K562 (cell line): Measurements from ENCODE around the gene SUSD3. TPM values are rescaled to one million over a fixed set of nuclear protein-coding genes. Genes with fewer than 3 reads are reported as not detected.
A peak's percentile ranks its signal among the peaks of the same experiment; 100 is the strongest.

ENCODE experiments used
- BMI1 ChIP-seq: fragments of 150-350 bp; IDR thresholded peaks from 2 replicates; pipeline ENCODE4 v1.6.1; 2014; ENCODE audit warnings: low read length
- CHAMP1 ChIP-seq: fragments of 450-650 bp; IDR thresholded peaks from 2 replicates; pipeline ENCODE4 v1.6.1; 2016; ENCODE audit warnings: mild to moderate bottlenecking
- ETS2 ChIP-seq: IDR thresholded peaks from 2 replicates; pipeline ENCODE4 v1.6.1; 2016; ENCODE audit warnings: borderline replicate concordance, missing genetic modification characterization, mild to moderate bottlenecking, moderate library complexity, missing compliant biosample characterization; ENCODE audit not compliant: poor library complexity, severe bottlenecking
- GTF2A2 ChIP-seq: IDR thresholded peaks from 2 replicates; pipeline ENCODE4 v1.6.1; 2016; ENCODE audit warnings: mild to moderate bottlenecking, missing genetic modification characterization, missing compliant biosample characterization
- HEY1 ChIP-seq: fragments of 250-450 bp; sonication (Bioruptor Pico); IDR thresholded peaks from 2 replicates; pipeline ENCODE4 v1.5.0; 2020; ENCODE audit warnings: mild to moderate bottlenecking, moderate library complexity, borderline replicate concordance
- HLTF ChIP-seq: fragments of 450-650 bp; IDR thresholded peaks from 2 replicates; pipeline ENCODE4 v1.6.1; 2016
- NFE2 ChIP-seq: IDR thresholded peaks from 2 replicates; pipeline ENCODE4 v1.6.1; 2014; ENCODE audit warnings: antibody characterized with exemption, low read depth
- NFRKB ChIP-seq: fragments of 450-650 bp; IDR thresholded peaks from 2 replicates; pipeline ENCODE4 v1.6.1; 2016; ENCODE audit warnings: low read depth
- PATZ1 ChIP-seq: fragments of 250-450 bp; sonication (Bioruptor Pico); IDR thresholded peaks from 2 replicates; pipeline ENCODE4 v1.5.0; 2020; ENCODE audit warnings: mild to moderate bottlenecking, borderline replicate concordance
- RBM14 ChIP-seq: fragments of 200-400 bp; formaldehyde crosslinking; IDR thresholded peaks from 2 replicates; pipeline ENCODE4 v1.6.1; 2018; ENCODE audit warnings: low read depth, mild to moderate bottlenecking, low read length, moderate library complexity, borderline replicate concordance; ENCODE audit not compliant: insufficient read depth
- RFX7 ChIP-seq: fragments of 250-450 bp; sonication (Bioruptor Pico); IDR thresholded peaks from 2 replicates; pipeline ENCODE4 v1.5.1; 2021; ENCODE audit warnings: mild to moderate bottlenecking
- SIX5 ChIP-seq, 2 experiments: IDR thresholded peaks; 2 replicates each; pipeline ENCODE4 v1.6.1; 2011; ENCODE audit warnings: low read length in 2 of 2, borderline replicate concordance in 1 of 2, low read depth in 1 of 2, mild to moderate bottlenecking in 1 of 2, moderate library complexity in 1 of 2; ENCODE audit not compliant: insufficient read depth in 1 of 2
- SMARCA5 ChIP-seq: fragments of 450-650 bp; IDR thresholded peaks from 2 replicates; pipeline ENCODE4 v1.6.1; 2016
- SNIP1 ChIP-seq: fragments of 450-650 bp; IDR thresholded peaks from 2 replicates; pipeline ENCODE4 v1.7.1; 2017; ENCODE audit warnings: low read depth, mild to moderate bottlenecking
- SP2 ChIP-seq: IDR thresholded peaks from 2 replicates; pipeline ENCODE4 v1.6.1; 2011; ENCODE audit warnings: mild to moderate bottlenecking, low read depth, low read length, moderate library complexity; ENCODE audit not compliant: poor library complexity, severe bottlenecking; ENCODE audit errors: extremely low read depth
- SREBF2 ChIP-seq: sonication (generic); formaldehyde crosslinking; IDR thresholded peaks from 2 replicates; pipeline ENCODE4 v1.4.0; 2020; ENCODE audit warnings: mild to moderate bottlenecking, missing genetic modification reagents
- TEAD2 ChIP-seq: fragments of 450-650 bp; IDR thresholded peaks from 2 replicates; pipeline ENCODE4 v1.6.1; 2016; ENCODE audit warnings: missing genetic modification characterization, control low read depth, missing compliant biosample characterization
- TEAD4 ChIP-seq, 2 experiments: sonication (generic) in 1 of 2; formaldehyde crosslinking in 1 of 2; IDR thresholded peaks; 2 replicates each; pipeline versions ENCODE4 v1.6.1 to v1.8.0; 2012 to 2022; ENCODE audit warnings: borderline replicate concordance in 1 of 2, inconsistent platforms in 1 of 2, low read length in 1 of 2, mild to moderate bottlenecking in 1 of 2, missing genetic modification reagents in 1 of 2
- THAP12 ChIP-seq: fragments of 250-450 bp; sonication (Bioruptor Pico); IDR thresholded peaks from 2 replicates; pipeline ENCODE4 v1.9.0; 2021; ENCODE audit warnings: mild to moderate bottlenecking, inconsistent platforms
- ZFPM2 ChIP-seq: fragments of 250-450 bp; sonication (Bioruptor Pico); IDR thresholded peaks from 2 replicates; pipeline ENCODE4 v1.5.1; 2022; ENCODE audit warnings: mild to moderate bottlenecking
- ZNF511 ChIP-seq: sonication (generic); formaldehyde crosslinking; IDR thresholded peaks from 2 replicates; pipeline ENCODE4 v1.8.0; 2022; ENCODE audit warnings: mild to moderate bottlenecking, missing genetic modification reagents
- polyA plus RNA-seq, 8 experiments: library from polyadenylated mRNA; depleted of rRNA in 4 of 8; stranded (reverse) in 5 of 8; unstranded in 3 of 8; fragments of >200 nt; fragmentation: Nextera tagmentation in 2 of 8; fragmentation: Illumina TruSeq in 1 of 8; extraction: Ambion mirVana in 2 of 8; extraction: Trizol in 1 of 8; gene quantifications; 2 replicates each; pipeline versions ENCODE4 v1.2.1 to v1.2.3, GENCODE V29; 2011 to 2014; ENCODE audit warnings: inconsistent platforms in 1 of 8, missing spikeins in 1 of 8
- total RNA-seq, 7 experiments: library from RNA; depleted of rRNA in 6 of 7; stranded (reverse); fragments of >200 nt in 6 of 7; fragmentation: Illumina TruSeq in 2 of 7; extraction: Trizol in 2 of 7; gene quantifications; 2 replicates each; pipeline versions ENCODE4 v1.2.1 to v1.2.3, GENCODE V29; 2011 to 2021; ENCODE audit warnings: low replicate concordance in 1 of 7

SUSD3 gene
- total and polyA plus RNA-seq, 9 of the 15 experiments (the other 6 are each of a cell fraction or from before 2014, with no cell fraction given) = 1.3 to 21.7 (median 11.4) TPM

- TF ChIP-seq HEY1 (no peak), ZNF511 (CRISPR knock-in tag) (peak; percentile 54; the same call in 1 of the 2 replicates), TEAD4 (IDR thresholded peaks at IDR 0.05; ENCODE audit: low read length) (no peak), TEAD4 (CRISPR knock-in tag; IDR thresholded peaks at IDR 0.05; ENCODE audit: borderline replicate concordance) (no peak), ZFPM2 (CRISPR knock-in tag) (no peak), TEAD2 (tag) (no peak), SP2 (no peak), NFRKB (no peak), ETS2 (tag) (no peak), HLTF (no peak), SREBF2 (no peak), RFX7 (CRISPR knock-in tag) (no peak), SMARCA5 (no peak), CHAMP1 (no peak), THAP12 (CRISPR knock-in tag) (0 out of 2 replicates have a peak, but pooled peaks have one; percentile 26), SIX5 (IDR thresholded peaks at IDR 0.05; ENCODE audit: borderline replicate concordance in 1 of 2, insufficient read depth in 1 of 2, low read depth in 1 of 2, low read length in 2 of 2) (no peak), SNIP1 (no peak), RBM14 (no peak), NFE2 (no peak), GTF2A2 (no peak), PATZ1 (CRISPR knock-in tag) (no peak), BMI1 (no peak)
Measured at GRCh38 chr9:93134015-93134739, 75.7 kb downstream of the SUSD3 start, which contains the start of gene NINJ1 (continued).
